ENCODE data around the gene ESF1. TPM values are rescaled to one million over a fixed set of nuclear protein-coding genes. Genes with fewer than 3 reads are reported as not detected.

ESF1 gene
- polyA plus RNA-seq, 2 of the 4 experiments (the other 2 are of a cell fraction): 30.5 to 34.8 TPM

GRCh38 chr20:13749811-13750210, 34.9 kb downstream of the ESF1 start:
- Histone ChIP-seq H3K9me3 (no peaks in the 10 kb centered on the region), H3K4me1 (no peaks in the 10 kb centered on the region), H3K4me2 (no peak overlapping the region), H3K4me3 (no peak overlapping the region), H3K27ac (no peak overlapping the region)
- WGBS (ENCODE audit: missing lambda C conversion rate): 95% methylated on average over 3 of the region's 3 CpGs
- FAIRE-seq: peak; percentile 74
- no peak for TF ChIP-seq FOXS1 (CRISPR knock-in tag; IDR thresholded peaks at IDR 0.05)
- TF ChIP-seq, protein P1, sequence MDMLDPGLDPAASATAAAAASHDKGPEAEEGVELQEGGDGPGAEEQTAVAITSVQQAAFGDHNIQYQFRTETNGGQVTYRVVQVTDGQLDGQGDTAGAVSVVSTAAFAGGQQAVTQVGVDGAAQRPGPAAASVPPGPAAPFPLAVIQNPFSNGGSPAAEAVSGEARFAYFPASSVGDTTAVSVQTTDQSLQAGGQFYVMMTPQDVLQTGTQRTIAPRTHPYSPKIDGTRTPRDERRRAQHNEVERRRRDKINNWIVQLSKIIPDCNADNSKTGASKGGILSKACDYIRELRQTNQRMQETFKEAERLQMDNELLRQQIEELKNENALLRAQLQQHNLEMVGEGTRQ (IDR thresholded peaks at IDR 0.05): no peak
- TF ChIP-seq NFE2L2 (conservative IDR thresholded peaks at IDR 0.05; ENCODE audit: low read length): no peak
- TF ChIP-seq EHMT2 (IDR thresholded peaks at IDR 0.05; ENCODE audit: low read depth): no peak
- no peak for TF ChIP-seq TFCP2L1 (CRISPR knock-in tag; IDR thresholded peaks at IDR 0.05)
- TF ChIP-seq CBX2 (IDR thresholded peaks at IDR 0.05; ENCODE audit: borderline replicate concordance, low read depth): no peak
- no peak for TF ChIP-seq TP53 (CRISPR knock-in tag; IDR thresholded peaks at IDR 0.05)
- TF ChIP-seq ZNF302 (CRISPR knock-in tag; IDR thresholded peaks at IDR 0.05): no peak
- no peak for TF ChIP-seq KDM5A (IDR thresholded peaks at IDR 0.05)
- TF ChIP-seq MAX (IDR thresholded peaks at IDR 0.05): no peak
- ATAC-seq: no peak
- CTCF ChIA-PET: no interaction called here
- no peak for DNase-seq (ENCODE audit: low read depth in 1 of 2, low spot score in 1 of 2)
- POLR2A ChIA-PET: interaction anchor here (0.5 kb wide), 1 partner anchor 13 kb away, joined by 3 read pairs; no protein-coding TSS in a partner anchor

- Histone ChIP-seq H3K4me3 (no peak overlapping the region), H3K27ac (no peak overlapping the region), H3K9me3 (peaks cover 11% of the 10 kb centered on the region), H3K4me1 (no peaks in the 10 kb centered on the region), H3K4me2 (no peak overlapping the region)
- DNase-seq (ENCODE audit: low read depth in 1 of 2, low spot score in 1 of 2) (no peak), FAIRE-seq (no peak), ATAC-seq (no peak)
- WGBS (ENCODE audit: missing lambda C conversion rate): 89% methylated on average over 2 of the region's 2 CpGs
- POLR2A ChIA-PET: interaction anchor here (1.1 kb wide), 1 partner anchor 39 kb away, joined by 3 read pairs; the partner anchor contains the start of genes ESF1 and NDUFAF5
- no peak for TF ChIP-seq POLR2AphosphoS2 (conservative IDR thresholded peaks at IDR 0.05; ENCODE audit: low read length)
- TF ChIP-seq ZC3H11A (IDR thresholded peaks at IDR 0.05): no peak
- TF ChIP-seq, protein P2, sequence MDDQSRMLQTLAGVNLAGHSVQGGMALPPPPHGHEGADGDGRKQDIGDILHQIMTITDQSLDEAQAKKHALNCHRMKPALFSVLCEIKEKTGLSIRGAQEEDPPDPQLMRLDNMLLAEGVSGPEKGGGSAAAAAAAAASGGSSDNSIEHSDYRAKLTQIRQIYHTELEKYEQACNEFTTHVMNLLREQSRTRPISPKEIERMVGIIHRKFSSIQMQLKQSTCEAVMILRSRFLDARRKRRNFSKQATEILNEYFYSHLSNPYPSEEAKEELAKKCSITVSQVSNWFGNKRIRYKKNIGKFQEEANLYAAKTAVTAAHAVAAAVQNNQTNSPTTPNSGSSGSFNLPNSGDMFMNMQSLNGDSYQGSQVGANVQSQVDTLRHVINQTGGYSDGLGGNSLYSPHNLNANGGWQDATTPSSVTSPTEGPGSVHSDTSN (IDR thresholded peaks at IDR 0.05): no peak
- no peak for TF ChIP-seq RCOR1 (IDR thresholded peaks at IDR 0.05; ENCODE audit: low read depth, low read length)
- no peak for TF ChIP-seq HDAC2 (IDR thresholded peaks at IDR 0.05)
- TF ChIP-seq, protein P1 (IDR thresholded peaks at IDR 0.05): no peak
- no peak for TF ChIP-seq JUN (IDR thresholded peaks at IDR 0.05)
- TF ChIP-seq RNF2 (IDR thresholded peaks at IDR 0.05; ENCODE audit: borderline replicate concordance, low read depth): no peak
- no peak for TF ChIP-seq HEYL (CRISPR knock-in tag; IDR thresholded peaks at IDR 0.05)
- TF ChIP-seq RARB (CRISPR knock-in tag; IDR thresholded peaks at IDR 0.05): no peak
- TF ChIP-seq HOXB5 (CRISPR knock-in tag; IDR thresholded peaks at IDR 0.05): no peak
- no peak for TF ChIP-seq CEBPB (IDR thresholded peaks at IDR 0.05)
- no peak for TF ChIP-seq RAD21 (conservative IDR thresholded peaks at IDR 0.05 in 1 of 2, IDR thresholded peaks at IDR 0.05 in 1 of 2)
- TF ChIP-seq, protein P3, sequence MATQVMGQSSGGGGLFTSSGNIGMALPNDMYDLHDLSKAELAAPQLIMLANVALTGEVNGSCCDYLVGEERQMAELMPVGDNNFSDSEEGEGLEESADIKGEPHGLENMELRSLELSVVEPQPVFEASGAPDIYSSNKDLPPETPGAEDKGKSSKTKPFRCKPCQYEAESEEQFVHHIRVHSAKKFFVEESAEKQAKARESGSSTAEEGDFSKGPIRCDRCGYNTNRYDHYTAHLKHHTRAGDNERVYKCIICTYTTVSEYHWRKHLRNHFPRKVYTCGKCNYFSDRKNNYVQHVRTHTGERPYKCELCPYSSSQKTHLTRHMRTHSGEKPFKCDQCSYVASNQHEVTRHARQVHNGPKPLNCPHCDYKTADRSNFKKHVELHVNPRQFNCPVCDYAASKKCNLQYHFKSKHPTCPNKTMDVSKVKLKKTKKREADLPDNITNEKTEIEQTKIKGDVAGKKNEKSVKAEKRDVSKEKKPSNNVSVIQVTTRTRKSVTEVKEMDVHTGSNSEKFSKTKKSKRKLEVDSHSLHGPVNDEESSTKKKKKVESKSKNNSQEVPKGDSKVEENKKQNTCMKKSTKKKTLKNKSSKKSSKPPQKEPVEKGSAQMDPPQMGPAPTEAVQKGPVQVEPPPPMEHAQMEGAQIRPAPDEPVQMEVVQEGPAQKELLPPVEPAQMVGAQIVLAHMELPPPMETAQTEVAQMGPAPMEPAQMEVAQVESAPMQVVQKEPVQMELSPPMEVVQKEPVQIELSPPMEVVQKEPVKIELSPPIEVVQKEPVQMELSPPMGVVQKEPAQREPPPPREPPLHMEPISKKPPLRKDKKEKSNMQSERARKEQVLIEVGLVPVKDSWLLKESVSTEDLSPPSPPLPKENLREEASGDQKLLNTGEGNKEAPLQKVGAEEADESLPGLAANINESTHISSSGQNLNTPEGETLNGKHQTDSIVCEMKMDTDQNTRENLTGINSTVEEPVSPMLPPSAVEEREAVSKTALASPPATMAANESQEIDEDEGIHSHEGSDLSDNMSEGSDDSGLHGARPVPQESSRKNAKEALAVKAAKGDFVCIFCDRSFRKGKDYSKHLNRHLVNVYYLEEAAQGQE (IDR thresholded peaks at IDR 0.05): no peak
- no peak for TF ChIP-seq NFE2L2 (conservative IDR thresholded peaks at IDR 0.05; ENCODE audit: low read length)
- TF ChIP-seq MYC (IDR thresholded peaks at IDR 0.05; ENCODE audit: borderline replicate concordance, low read length): no peak
- TF ChIP-seq, protein P4, sequence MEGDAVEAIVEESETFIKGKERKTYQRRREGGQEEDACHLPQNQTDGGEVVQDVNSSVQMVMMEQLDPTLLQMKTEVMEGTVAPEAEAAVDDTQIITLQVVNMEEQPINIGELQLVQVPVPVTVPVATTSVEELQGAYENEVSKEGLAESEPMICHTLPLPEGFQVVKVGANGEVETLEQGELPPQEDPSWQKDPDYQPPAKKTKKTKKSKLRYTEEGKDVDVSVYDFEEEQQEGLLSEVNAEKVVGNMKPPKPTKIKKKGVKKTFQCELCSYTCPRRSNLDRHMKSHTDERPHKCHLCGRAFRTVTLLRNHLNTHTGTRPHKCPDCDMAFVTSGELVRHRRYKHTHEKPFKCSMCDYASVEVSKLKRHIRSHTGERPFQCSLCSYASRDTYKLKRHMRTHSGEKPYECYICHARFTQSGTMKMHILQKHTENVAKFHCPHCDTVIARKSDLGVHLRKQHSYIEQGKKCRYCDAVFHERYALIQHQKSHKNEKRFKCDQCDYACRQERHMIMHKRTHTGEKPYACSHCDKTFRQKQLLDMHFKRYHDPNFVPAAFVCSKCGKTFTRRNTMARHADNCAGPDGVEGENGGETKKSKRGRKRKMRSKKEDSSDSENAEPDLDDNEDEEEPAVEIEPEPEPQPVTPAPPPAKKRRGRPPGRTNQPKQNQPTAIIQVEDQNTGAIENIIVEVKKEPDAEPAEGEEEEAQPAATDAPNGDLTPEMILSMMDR (IDR thresholded peaks at IDR 0.05): no peak
- TF ChIP-seq ESRRA (IDR thresholded peaks at IDR 0.05; ENCODE audit: borderline replicate concordance, low read length): no peak
- CTCF ChIA-PET: interaction anchor here (0.6 kb wide), 2 partner anchors 776 to 1465 kb away, joined by 3 to 4 read pairs; no protein-coding TSS in a partner anchor
Measured at GRCh38 chr20:13745784-13746183, 38.9 kb downstream of the ESF1 start.

All from A549 (cell line).